HepG2 (cell line): ENCODE data around the gene WNT3. TPM values are rescaled to one million over a fixed set of nuclear protein-coding genes. Genes with fewer than 3 reads are reported as not detected.

Source experiments
- ATAC-seq: fragments of 200-7000 bp; cut with Tn5 transposase; 3 replicates; pipeline ENCODE4 v1.9.1; 2020; ENCODE audit warnings: mild to moderate bottlenecking, moderate library complexity
- BruUV-seq: library from RNA; stranded (reverse); fragments of 400-500 nt; replicated peaks from 2 replicates; lab custom pipeline; 2021; lab: Mats Ljungman, UMichigan
- CTCF ChIA-PET: fragments of 300-600 bp; formaldehyde crosslinking; extraction: SDS; loops from one replicate; lab custom pipeline; 2021; ENCODE audit warnings: low total read pairs, inconsistent platforms, low intra/inter-chr PET ratio; lab: Yijun Ruan, JAX
- POLR2A ChIA-PET: fragments of 350-600 bp; sonication (Branson Sonifier 250); formaldehyde crosslinking; loops from one replicate; lab custom pipeline; 2020; ENCODE audit warnings: antibody characterized with exemption, inconsistent platforms; lab: Yijun Ruan, JAX
- DNase-seq: peaks from one replicate; pipeline ENCODE4 v3.0.0-alpha.2; 2015; ENCODE audit warnings: low spot score
- FAIRE-seq: peaks from 3 replicates; lab custom pipeline; 2011; peaks lifted over from hg19 to GRCh38; lab: Jason Lieb, UNC
- H2AFZ ChIP-seq: one replicate; pipeline ENCODE4 v1.6.1; 2011; ENCODE audit warnings: low read length, inconsistent platforms
- H3K27ac ChIP-seq: fragments of 300-600 bp; 3 replicates; pipeline ENCODE4 v1.8.0; 2011; ENCODE audit warnings: mixed run types, mild to moderate bottlenecking, mixed read lengths, low read length, inconsistent platforms; ENCODE audit not compliant: insufficient read depth; ENCODE audit errors: extremely low read length
- H3K27me3 ChIP-seq, 2 experiments: fragments of 200-600 bp in 1 of 2; 2 replicates in 1 of 2; 3 replicates in 1 of 2; pipeline versions ENCODE4 v1.6.0 to v1.8.0; 2011; ENCODE audit warnings: low read length in 2 of 2, mild to moderate bottlenecking in 2 of 2, moderate library complexity in 2 of 2, inconsistent platforms in 1 of 2; ENCODE audit not compliant: insufficient read depth in 2 of 2, control insufficient read depth in 1 of 2
- H3K36me3 ChIP-seq, 2 experiments: fragments of 200-600 bp in 1 of 2; replicated peaks in 1 of 2; 2 replicates in 1 of 2; 3 replicates in 1 of 2; pipeline versions ENCODE4 v1.5.1 to v1.8.0; 2011; ENCODE audit warnings: low read length in 2 of 2, inconsistent platforms in 1 of 2; ENCODE audit not compliant: insufficient read depth in 2 of 2, control insufficient read depth in 1 of 2
- H3K4me1 ChIP-seq: 2 replicates; pipeline ENCODE4 v1.5.1; 2012; ENCODE audit warnings: low read length, inconsistent platforms; ENCODE audit not compliant: insufficient read depth
- H3K4me2 ChIP-seq: 2 replicates; pipeline ENCODE4 v1.6.0; 2011; ENCODE audit warnings: low read depth, low read length, inconsistent platforms
- H3K4me3 ChIP-seq, 3 experiments: fragments of 200-600 bp in 1 of 3; sonication (generic), shearing (Covaris generic) in 1 of 3; replicated peaks in 1 of 3; 2 replicates each; pipeline ENCODE4 v1.5.1; 2011 to 2016; ENCODE audit warnings: low read length in 3 of 3, inconsistent platforms in 2 of 3, low read depth in 2 of 3, mild to moderate bottlenecking in 2 of 3, control low read depth in 1 of 3, mixed read lengths in 1 of 3; ENCODE audit not compliant: insufficient read depth in 1 of 3
- H3K79me2 ChIP-seq: one replicate; pipeline ENCODE4 v1.6.1; 2011; ENCODE audit warnings: low read length, inconsistent platforms; ENCODE audit not compliant: insufficient read depth
- H3K9ac ChIP-seq: 2 replicates; pipeline ENCODE4 v1.6.0; 2011; ENCODE audit warnings: mild to moderate bottlenecking, low read depth, low read length, inconsistent platforms; ENCODE audit not compliant: insufficient read depth
- H3K9me3 ChIP-seq: 2 replicates; pipeline ENCODE4 v1.5.1; 2012; ENCODE audit warnings: mild to moderate bottlenecking, low read length
- H4K20me1 ChIP-seq: 2 replicates; pipeline ENCODE4 v1.6.0; 2011; ENCODE audit warnings: inconsistent platforms, mild to moderate bottlenecking, low read length, moderate library complexity; ENCODE audit not compliant: insufficient read depth
- DZIP1 ChIP-seq: sonication (generic); formaldehyde crosslinking; IDR thresholded peaks from 2 replicates; pipeline ENCODE4 v1.5.0; 2020; ENCODE audit warnings: mild to moderate bottlenecking, missing genetic modification reagents
- KLF12 ChIP-seq: sonication (generic); formaldehyde crosslinking; IDR thresholded peaks from 2 replicates; pipeline ENCODE4 v1.4.0; 2020; ENCODE audit warnings: missing genetic modification reagents, borderline replicate concordance
- ZFP62 ChIP-seq: sonication (generic); formaldehyde crosslinking; IDR thresholded peaks from 2 replicates; pipeline ENCODE4 v1.4.0; 2020; ENCODE audit warnings: missing genetic modification reagents
- ZNF788 ChIP-seq: sonication (generic); formaldehyde crosslinking; IDR thresholded peaks from 2 replicates; pipeline ENCODE4 v1.5.0; 2020; ENCODE audit warnings: mild to moderate bottlenecking, missing genetic modification reagents, borderline replicate concordance
- WGBS: methylation state at CpG from one replicate; pipeline ENCODE4 v1.1.6; 2017; ENCODE audit warnings: low lambda C conversion rate; 5-methylcytosine and 5-hydroxymethylcytosine counted together
- in situ Hi-C: cut with HindIII; loops from 2 replicates; pipeline ENCODE4 v1.10.0; 2017; ENCODE audit warnings: low pct_unique_long_range_greater_than_20kb; ENCODE audit not compliant: extremely low pct_ligation_motif_present
- intact Hi-C: fragments of 100-400 bp; cut with micrococcal nuclease; formaldehyde crosslinking; loops from one replicate; pipeline ENCODE4 v1.10.0; 2022; ENCODE audit not compliant: unreplicated experiment
- polyA plus RNA-seq, 8 experiments: library from polyadenylated mRNA; depleted of rRNA in 3 of 8; stranded (reverse) in 7 of 8; unstranded in 1 of 8; fragments of >200 nt; fragmentation: Illumina TruSeq in 4 of 8; extraction: Trizol in 4 of 8; gene quantifications; 2 replicates each; pipeline versions ENCODE4 v1.2.1 to v1.2.3, GENCODE V29; 2011 to 2016; ENCODE audit warnings: low read depth in 4 of 8, missing spikeins in 1 of 8, mixed read lengths in 1 of 8; ENCODE audit not compliant: insufficient read depth in 1 of 8
- total RNA-seq, 5 experiments: library from RNA; depleted of rRNA; stranded (reverse); fragments of >200 nt; fragmentation: Illumina TruSeq; extraction: Trizol; gene quantifications; 2 replicates each; pipeline ENCODE4 v1.2.3, GENCODE V29; 2016; ENCODE audit warnings: low read depth in 1 of 5

The WNT3 gene
- total and polyA plus RNA-seq, 2 of the 13 experiments (the other 11 are each of a cell fraction or from before 2014, with no cell fraction given): 8.5 to 10.3 TPM

DNA sequence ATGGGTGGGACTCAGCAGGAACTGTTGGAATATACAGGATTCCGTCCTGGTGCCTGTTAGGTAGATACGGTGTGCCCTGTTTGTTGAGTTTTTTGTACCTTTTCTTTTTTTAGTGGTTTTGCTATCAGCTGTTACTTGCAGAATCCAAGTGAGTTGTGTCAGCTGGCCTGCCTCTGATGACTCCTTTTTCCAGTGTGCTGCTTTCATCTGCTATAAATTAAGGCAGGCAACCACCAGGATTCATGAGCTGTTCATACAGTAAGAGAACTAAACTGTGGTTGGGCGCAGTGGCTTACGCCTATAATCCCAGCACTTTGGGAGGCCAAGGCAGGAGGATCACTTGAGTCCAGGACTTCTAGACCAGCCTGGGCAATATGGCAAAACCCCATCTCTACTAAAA, 79.9 kb downstream of the WNT3 start:
- DNase-seq (no peak), FAIRE-seq (no peak), ATAC-seq (no peak)
- no TSS peak for BruUV-seq
- Histone ChIP-seq H4K20me1 (no peaks in the 10 kb centered on the region), H2AFZ (no peak overlapping the region), H3K4me1 (no peaks in the 10 kb centered on the region), H3K27me3 (no peaks in the 10 kb centered on the region), H3K4me2 (no peak overlapping the region), H3K4me3 (no peak overlapping the region), H3K36me3 (no peaks in the 10 kb centered on the region; a peak in 1 of 5 replicates), H3K79me2 (no peaks in the 10 kb centered on the region), H3K27ac (no peak overlapping the region), H3K9me3 (no peaks in the 10 kb centered on the region), H3K9ac (no peak overlapping the region)
- 98% methylated on average over 4 of the region's 4 CpGs for WGBS
- in situ Hi-C loops (loop anchor here (10.0 kb wide), 1 partner anchor 46 kb away; no protein-coding TSS in a partner anchor), intact Hi-C loops (no loop called here)
- ChIA-PET CTCF (no interaction called here), POLR2A (no interaction called here)
- TF ChIP-seq ZFP62 (CRISPR knock-in tag): no peak
- TF ChIP-seq DZIP1: no peak

DNA sequence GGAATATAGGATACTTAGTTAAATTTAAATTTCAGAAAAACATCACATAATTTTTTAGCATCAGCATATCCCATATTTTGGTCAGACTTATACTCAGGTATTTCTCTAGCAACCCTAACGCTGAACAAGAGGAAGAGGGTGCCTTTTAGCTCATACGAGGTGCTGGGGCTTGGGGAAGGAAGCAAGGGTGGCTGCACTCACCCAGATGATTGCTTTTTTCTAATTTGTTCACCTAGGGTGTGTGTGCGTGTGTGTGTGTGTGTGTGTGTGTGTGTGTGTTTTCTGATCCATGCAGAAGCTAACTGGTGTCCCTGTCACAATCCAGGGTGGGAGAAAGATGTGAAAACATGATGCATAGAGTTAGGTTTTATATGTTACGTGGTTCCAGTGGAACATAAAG, 81.2 kb downstream of the WNT3 start:
- no peak for ATAC-seq
- intact Hi-C loops: no loop called here

More for the DNA sequence above, 81.2 kb downstream of the WNT3 start:
- 92% methylated on average over 4 of the region's 4 CpGs for WGBS
- H4K20me1 ChIP-seq: no peaks in the 10 kb centered on the region
- TF ChIP-seq ZNF788: no peak
- TF ChIP-seq KLF12 (CRISPR knock-in tag): no peak
- ChIA-PET CTCF (no interaction called here), POLR2A (no interaction called here)
- no TSS peak for BruUV-seq
- H3K27me3 ChIP-seq: no peaks in the 10 kb centered on the region
- H3K4me3 ChIP-seq: no peak overlapping the region
- peaks cover 1 to 5% of the 10 kb centered on the region in 2 experiments; a peak in 1 of 5 replicates for H3K36me3 ChIP-seq
- no peaks in the 10 kb centered on the region for H3K4me1 ChIP-seq
- no peak for FAIRE-seq
- no peak overlapping the region for H3K4me2 ChIP-seq
- in situ Hi-C loops: loop anchor here (10.0 kb wide), 1 partner anchor 47 kb away; no protein-coding TSS in a partner anchor
- no peak overlapping the region for H3K27ac ChIP-seq
- no peak overlapping the region for H3K9ac ChIP-seq
- no peaks in the 10 kb centered on the region for H3K79me2 ChIP-seq
- DNase-seq: no peak
- no peaks in the 10 kb centered on the region for H3K9me3 ChIP-seq
- no peak overlapping the region for H2AFZ ChIP-seq
